D341Med (cell line): Measurements from ENCODE around the gene S100A14.
"Not testable (repeated sequence)": the region's sequence is repeated elsewhere in the genome, so short reads cannot be mapped to it uniquely, and the experiment has no call there.

Source experiments
- DNase-seq: peaks from one replicate; pipeline ENCODE4 v3.0.0; 2012; ENCODE audit warnings: low spot score

The S100A14 gene

DNA sequence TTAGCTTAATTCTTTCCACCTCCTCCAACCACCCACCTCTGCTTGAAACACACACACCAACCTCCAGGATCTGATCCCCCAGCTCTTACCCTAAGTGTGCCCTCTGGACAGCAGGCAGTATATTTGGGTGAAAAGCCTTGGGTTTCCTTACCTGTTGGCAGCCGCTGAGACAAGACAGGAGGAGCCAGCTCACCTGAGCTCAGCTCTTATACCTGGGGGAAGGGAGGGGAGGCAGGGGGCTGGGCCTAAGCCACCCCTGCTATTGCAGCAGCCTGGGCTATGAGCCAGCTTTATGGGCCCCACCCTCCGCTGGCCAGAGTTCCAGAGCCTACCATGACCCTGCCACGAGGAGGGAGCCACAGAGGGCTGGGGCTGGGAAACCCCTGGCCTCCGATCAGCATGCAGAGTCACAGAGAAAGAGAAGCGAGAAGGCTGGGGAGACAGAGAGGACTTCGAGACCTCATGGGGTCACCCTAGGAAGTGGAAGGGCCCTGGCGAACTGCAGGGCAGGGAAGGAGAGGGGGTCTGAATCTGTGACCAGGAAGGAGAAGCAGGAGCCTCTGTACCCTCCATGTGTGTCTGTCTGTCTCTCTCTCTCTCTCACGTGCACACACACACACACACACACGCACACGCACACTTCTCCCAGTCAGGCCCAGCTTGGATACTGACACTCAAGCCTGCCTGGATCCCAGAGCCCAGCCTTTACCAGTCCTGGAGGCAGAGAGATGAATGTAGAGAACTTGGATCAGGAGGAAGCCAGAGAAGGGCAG, at the start of gene S100A14:
Gene S100A14 (minus strand): TSS at position 182 of the 773 bp plus-strand sequence. CDS start 467 bp downstream, outside the sequence.
- peak; percentile 38 for DNase-seq

DNA sequence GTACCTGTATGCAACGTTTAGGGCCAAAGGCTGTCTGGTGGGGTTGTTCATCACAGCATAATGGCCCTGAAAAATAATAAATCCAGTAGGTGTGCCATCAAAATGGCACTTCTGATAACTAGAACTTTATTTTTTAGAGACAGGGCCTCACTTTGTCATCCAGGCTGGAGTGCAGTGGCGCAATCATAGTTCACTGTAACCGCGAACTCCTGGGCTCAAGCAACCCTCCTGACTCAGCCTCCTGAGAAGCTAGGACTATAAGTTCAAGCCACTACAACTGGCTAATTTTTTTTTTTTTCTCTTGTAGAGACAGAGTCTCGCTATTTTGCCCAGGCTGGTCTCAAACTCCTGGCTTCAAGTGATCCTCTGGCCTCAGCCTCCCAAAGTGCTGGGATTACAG, 47.1 kb upstream of the S100A14 start:
- DNase-seq, result no peak

DNA sequence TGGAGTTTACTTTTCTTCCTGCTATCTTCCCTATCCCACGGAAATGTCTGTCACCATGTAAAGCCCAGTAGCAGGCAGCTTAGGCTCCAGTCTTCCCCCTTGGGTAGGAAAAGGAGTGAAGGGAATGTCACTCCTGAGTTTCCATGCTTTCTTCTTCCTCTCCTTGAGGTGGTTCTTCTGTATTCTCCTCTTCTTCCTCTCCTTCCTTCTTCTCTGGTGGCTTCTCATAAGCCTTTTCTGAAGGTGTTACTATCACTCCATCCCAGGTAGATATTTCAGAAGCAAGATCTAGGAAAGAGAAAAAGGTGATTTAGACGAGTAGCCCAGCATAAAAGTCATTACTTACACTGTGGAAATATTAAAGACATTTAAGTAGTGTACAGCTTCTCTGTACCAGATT, 46.1 kb upstream of the S100A14 start:
- no peak for DNase-seq

DNA sequence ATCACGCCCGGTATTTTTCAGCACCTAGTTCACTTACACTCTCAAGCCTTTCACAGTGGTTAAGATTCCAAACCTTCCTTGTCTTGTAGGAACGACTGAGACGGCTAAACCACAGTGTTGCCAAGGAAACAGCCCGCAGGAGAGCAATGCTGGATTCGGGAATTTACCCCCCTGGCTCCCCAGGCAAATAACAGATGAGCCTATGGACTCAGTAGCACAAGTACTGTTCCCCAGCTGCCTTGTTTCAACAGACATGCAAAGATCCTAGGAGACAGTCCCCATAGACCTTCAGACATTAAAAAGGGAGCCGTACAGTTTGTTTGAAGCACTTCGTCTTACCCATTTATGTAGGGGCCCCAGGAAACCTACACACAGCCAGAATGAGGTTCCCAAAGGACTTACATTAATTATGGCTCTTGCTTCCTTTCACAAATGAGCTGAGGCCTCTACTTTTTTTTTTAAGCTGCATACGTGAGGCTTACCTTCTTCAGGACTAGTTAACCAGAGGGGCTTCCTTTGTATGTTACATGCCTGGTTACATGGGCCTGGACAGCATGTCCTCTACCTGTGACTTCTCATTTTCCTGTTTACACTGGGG, 45.1 kb upstream of the S100A14 start:
- no peak for DNase-seq

- no peak for DNase-seq
Observed at GRCh38 chr1:153659656-153660055, 43.5 kb upstream of the S100A14 start.

- DNase-seq, result no peak
Observed at GRCh38 chr1:153659175-153659534, 43.0 kb upstream of the S100A14 start.

GRCh38 chr1:153658400-153659174, 42.5 kb upstream of the S100A14 start, which contains the start of gene SNAPIN:
Gene SNAPIN, plus strand, starts transcription at chr1:153658703. Its CDS starts 41 bp downstream, at chr1:153658744.
- DNase-seq, result peak; percentile 97

- DNase-seq, result no peak
Observed at GRCh38 chr1:153655333-153655732, 39.2 kb upstream of the S100A14 start.

DNA sequence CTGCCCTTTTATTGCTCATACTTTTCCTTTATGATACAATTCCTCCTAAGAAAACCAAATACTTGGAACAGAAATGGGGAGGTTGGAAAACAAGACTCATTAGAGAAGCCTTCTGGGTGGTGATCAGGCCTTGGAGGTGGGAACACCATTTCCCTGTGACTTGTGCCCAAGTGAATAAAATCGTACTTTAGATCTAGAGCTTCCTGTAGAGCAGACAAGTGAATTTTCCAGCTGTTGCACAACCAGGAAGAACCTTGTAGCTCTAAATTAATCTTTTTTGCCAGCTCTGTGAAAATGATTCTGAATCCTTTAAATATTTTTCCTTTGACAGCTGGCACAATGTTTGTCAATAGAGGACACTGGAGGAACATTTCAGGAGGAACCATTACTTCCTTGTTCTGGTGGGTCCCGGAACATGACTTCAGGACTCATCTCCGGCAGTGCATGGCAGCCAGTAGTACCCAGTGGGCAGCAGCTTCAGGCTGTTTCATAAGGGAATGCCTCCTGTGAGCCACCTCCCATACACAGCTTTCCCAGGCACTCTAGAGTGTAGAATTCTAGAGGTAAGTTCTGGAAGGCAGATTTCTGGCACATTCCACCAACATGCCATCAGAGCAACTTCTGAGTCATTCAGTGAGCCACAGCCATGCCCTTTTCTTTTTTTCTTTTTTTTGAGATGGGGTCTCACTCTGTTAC, 36.8 kb upstream of the S100A14 start:
- DNase-seq, result no peak

DNA sequence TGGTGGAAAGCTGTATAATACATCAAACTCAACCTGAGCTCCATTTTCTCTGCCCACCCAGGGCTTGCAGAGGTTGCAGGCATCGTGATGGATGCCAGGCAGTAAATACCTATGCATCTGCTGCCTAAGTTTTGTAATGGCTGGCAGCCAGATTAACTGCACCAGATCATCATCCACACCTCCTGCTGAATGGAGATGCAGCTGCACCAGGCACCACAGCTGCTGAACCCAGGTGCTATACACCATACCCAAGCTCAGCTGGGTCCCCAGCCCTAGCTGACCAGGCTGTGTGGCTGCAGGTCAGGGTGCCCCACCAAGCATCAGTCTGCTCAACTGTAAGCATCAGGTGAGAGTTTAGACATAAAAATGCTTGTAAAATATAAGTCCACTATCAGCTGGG, 35.6 kb upstream of the S100A14 start:
- DNase-seq, result no peak

- no peak for DNase-seq
Observed at GRCh38 chr1:153649863-153650235, 33.7 kb upstream of the S100A14 start.

- no peak for DNase-seq
Observed at GRCh38 chr1:153649137-153649862, 33.2 kb upstream of the S100A14 start.

DNA sequence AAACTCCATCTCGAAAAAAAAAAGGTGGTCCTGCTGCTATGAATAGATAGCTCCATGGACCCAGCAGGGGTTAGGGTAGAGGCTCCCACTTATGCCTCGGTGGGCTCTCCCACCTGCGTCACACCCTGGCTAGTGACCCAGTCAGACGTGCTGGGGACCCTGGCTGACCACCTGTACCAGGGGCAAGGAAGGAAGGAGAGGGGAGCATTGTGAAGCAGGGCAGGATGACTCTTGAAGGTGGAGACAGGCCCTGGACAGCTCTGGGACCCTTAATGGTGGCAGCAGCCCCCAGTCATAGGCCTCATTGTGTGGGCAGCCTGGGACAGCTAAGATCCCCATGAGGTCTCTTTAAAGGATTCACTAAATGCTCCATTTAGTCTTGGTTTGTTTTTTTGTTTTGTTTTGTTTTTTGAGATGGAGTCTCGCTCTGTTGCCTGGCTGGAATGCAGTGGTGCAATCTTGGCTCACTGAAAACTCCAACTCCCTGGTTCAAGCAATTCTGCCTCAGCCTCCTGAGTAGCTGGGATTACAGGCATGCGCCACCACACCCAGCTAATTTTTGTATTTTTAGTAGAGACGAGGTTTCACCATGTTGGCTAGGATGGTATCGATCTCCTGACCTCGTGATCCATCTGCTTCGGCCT, 32.0 kb upstream of the S100A14 start:
- no peak for DNase-seq

- DNase-seq, result no peak
Observed at GRCh38 chr1:153647346-153647714, 31.2 kb upstream of the S100A14 start.

DNA sequence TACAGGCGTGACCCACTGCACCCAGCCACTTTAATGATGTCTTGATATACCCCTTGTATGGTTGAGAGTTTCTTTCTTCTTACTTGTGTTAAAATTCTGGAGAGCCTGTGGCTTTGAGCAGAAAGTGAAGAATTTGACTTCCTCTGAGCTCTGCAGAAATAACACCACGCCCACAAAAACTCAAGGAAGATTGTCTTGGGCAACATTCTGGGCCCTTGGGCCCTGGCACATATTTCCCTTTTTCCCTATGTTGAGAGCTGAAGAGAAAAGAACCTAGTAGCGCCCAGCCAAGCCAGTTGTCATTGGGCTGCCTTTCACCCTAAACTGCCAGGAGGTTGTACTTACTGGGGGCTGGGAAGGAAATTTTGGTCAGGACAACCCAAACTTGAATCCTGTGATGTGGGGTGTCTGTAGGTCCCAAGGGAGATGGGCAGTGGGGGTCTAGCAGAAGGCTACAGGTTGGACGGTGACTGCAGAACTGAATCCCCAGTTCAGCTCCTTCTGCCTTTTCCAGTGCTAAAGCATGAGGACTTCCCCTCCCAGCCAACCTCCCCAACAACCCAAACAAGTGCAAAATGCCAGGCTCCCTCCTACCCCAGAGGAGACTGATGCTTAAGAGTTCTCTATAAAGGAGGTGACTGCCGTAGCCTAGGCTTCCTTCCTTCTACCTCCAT, 30.7 kb upstream of the S100A14 start:
- no peak for DNase-seq

DNA sequence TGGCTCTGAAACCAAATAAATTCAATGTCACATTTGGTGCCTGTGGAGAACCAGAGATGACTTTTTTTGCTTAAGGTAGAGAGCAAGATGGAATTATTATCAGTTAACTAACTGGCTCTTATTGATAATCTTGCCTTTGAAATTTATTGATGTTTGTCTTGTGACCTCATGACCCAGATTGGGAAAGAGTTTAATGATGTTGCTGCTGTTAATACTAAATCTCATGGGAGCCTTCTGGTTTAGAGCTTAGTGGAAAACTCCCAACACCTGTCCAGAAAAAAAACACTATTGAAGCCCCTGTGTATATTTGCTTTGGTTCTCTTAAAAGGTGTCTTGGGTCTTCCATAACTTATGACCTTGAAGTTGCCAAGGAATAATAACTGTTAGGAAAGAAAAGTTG, 27.7 kb upstream of the S100A14 start:
- no peak for DNase-seq

GRCh38 chr1:153643100-153643499, 27.0 kb upstream of the S100A14 start:
- DNase-seq, result no peak

GRCh38 chr1:153642161-153642560, 26.0 kb upstream of the S100A14 start:
- no peak for DNase-seq

DNA sequence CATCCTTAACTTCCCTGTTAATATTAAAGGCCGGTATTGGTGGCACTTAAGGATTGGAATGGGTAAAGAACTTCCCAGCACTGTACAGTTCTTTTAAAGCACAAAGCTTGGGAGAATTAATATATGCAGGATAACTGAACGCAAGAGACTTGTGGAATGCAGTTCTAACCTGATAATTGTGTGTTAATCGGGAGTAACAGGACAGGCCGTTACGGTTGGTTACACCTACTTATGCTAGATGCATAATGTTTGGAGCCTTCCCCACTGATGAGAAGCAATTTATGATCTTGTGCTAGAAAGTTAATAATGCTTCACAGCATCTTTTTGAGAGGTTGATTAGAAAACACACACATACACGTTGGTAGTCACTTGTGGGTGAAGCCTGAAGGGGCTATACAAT, 24.7 kb upstream of the S100A14 start:
- DNase-seq, result no peak

DNA sequence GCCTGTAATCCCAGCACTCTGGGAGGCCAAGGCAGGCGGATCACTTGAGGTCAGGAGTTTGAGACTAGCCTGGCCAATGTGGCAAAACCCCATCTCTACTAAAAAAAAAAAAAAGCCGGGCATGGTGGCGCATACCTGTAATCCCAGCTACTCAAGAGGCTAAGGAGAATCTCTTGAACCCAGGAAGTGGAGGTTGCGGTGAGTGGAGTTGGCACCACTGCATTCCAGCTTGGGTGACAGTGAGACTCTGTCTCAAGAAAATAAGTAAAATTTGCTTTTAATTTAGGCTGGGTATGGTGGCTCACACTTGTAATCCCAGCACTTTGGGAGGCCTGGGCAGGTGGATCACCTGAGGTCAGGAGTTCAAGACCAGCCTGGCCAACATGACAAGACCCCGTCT, 24.1 kb upstream of the S100A14 start:
- DNase-seq, result not testable (repeated sequence)

DNA sequence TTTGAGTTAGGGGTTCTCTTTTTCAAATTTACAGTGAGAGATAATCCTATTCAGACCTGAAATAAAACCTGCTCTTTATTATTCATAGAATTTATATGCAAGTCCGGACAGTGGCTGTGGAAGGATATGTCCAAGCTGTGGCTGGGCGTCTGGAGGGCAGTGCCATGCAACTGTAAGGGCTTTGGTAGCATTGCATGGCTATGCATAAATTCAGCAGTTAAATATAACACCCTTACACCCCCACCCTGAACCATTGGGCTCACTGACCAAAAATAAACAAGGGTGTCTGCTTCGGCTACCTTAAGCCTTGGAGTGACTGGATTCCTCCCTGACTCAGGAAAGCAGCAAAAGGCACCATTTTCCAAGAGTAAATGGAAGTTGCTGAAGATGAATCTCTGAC, 23.2 kb upstream of the S100A14 start:
- no peak for DNase-seq
